ENCODE measurements around the gene RAB40C.
A peak's percentile ranks its signal among the peaks of the same experiment; 100 is the strongest.

The RAB40C gene

DNA sequence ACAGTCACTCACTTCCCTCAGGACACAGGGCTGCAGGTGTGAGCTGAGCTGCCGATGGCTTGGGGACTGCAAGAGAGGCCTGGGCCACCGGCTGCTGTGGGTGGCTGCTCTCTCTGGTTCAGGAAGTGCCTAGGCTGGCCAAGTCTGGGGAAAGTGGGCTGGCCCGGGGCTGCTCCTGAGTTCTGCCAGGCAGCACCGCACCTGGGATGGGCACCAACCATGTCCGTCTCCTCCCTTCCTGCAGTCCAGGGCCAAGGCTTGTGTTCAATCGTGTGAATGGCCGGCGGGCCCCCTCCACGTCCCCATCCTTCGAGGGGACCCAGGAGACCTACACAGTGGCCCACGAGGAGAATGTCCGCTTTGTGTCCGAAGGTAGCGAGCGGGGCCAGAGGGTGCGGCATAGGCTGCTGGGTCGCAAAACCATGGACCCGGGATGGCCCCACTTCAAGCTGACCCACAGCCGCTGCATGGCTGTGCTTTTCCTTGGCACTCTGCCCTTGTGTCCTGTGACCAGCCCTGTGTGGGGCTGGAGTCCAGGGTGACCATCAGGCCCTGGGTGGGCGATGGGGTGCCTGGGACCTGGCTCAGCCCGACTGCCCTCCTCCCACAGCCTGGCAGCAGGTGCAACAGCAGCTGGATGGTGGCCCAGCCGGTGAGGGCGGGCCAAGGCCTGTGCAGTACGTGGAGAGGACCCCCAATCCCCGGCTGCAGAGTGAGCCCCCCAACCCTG lies 57.5 kb downstream of the RAB40C start:
- no peak for DNase-seq (ENCODE audit: low spot score)

DNA sequence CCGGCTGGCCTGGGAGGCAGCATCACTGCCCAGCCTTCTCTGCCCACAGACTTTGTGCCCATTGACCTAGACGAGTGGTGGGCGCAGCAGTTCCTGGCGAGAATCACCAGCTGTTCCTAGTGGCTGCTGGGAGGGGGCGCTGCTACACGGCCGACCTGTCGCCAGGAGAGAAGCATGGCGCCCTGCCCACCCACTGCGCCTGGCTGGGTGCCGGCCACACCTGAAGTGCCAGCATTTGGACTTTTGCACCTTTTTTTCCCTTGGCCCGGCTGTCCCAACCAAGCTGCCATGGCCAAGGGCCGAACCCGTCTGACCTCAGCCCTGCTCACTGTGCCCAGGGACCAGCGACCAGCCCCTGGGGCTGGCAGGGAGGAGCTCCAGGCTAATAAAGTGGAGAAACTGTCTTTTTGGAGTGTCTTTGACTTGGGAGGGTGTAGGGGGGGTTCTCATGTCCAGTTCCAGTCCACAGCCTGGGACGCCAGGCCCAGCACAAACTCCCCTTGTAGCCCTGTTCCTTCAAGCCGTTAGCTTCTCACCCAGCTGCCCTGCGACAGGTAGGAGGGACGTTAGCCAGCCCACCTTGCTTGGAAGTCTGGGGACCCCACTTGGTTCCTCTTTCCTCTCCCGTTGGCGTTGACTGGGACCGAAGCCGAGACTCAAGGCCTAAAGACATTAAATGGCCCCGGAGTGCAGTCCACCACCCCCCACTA lies 58.4 kb downstream of the RAB40C start:
- DNase-seq (ENCODE audit: low spot score): peak; percentile 45

GRCh38 chr16:648781-649589 lies 59.1 kb downstream of the RAB40C start, which contains the start of gene WDR90:
Gene WDR90 (plus strand): TSS chr16:649365. CDS start chr16:649417, 52 bp downstream.
- DNase-seq (ENCODE audit: low spot score): peak; percentile 88

- no peak for DNase-seq (ENCODE audit: low spot score)
Observed at GRCh38 chr16:649631-650030, 59.8 kb downstream of the RAB40C start.

DNA sequence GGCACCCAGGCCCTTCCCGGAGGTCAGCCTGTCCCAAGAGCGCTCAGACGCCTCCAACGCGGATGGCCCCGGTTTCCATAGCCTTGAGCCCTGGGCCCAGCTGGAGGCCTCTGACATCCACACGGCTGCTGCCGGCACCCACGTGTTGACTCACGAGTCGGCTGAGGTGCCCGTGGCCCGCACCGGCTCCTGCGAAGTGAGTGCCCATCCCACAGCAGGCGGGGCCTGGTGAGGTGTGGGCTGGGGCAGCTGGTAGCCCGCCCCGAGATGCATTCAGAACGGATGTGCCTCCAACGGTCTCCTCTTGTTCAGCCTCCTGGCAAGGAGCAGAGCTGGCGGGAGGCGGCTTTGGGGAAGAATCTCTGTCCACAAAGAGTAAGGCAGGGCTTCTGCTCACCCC lies 62.0 kb downstream of the RAB40C start:
- DNase-seq (ENCODE audit: low spot score): no peak

- DNase-seq (ENCODE audit: low spot score): no peak
Observed at GRCh38 chr16:652454-653305, 62.8 kb downstream of the RAB40C start.

- no peak for DNase-seq (ENCODE audit: low spot score)
Observed at GRCh38 chr16:654034-654433, 64.2 kb downstream of the RAB40C start.

- no peak for DNase-seq (ENCODE audit: low spot score)
Observed at GRCh38 chr16:657487-657886, 67.6 kb downstream of the RAB40C start.

DNA sequence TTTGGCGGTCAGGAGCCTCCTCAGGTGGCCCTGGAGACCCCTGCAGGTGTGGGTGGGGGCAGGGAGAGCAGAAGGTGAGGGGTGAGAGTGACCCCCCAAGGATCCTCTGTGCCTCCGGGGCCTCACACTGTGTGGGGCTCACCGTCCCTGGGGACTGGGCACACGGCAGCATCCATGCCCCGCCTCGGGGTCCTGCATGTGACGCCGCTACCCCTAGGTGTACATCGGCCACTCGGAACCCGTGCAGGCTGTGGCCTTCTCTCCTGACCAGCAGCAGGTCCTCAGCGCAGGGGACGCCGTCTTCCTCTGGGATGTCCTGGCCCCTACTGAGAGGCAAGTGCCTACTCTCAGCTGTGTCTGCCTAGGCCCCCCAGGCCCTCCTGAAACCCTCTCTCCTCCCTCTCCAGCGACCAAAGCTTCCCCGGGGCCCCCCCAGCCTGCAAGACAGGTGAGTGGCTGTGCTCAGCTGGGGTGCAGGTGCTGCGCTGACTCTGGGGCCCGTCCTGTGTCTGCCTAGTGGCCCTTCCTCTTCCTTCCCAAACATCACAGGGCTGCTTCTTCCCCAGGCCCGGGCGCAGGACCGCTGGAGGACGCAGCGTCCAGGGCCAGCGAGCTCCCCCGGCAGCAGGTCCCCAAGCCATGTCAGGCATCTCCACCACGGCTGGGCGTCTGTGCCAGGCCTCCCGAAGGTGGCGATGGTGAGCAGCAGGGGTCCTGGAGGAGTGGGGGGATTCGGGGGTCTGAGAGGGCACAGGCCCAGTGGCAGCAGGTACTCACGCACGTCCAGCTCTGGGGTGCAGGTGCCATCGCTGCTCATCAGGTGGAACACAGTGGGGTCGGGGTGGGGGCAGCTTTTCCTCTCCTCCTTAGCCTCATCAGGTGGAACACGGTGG lies 69.1 kb downstream of the RAB40C start:
- no peak for DNase-seq (ENCODE audit: low spot score)

DNA sequence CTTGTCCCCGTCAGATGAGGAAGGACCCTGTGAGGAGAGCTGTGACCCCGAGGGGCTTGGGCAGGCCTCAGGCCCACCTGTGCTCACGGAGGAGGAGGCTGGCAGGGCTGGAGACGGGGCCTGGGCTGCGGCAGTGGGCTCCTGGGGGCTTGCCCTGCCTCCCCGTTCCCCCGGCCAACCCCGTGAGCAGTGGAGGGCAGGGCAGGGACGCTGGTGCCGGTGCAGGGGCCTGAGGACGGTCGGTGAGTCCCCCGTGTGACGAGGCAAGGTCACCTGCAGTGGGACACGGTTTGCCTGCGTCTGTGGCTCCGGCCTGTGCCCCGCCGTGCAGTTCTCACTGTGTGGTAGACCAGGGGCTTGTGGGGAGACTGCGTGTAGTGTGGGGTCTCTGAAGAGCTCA lies 69.8 kb downstream of the RAB40C start:
- no peak for DNase-seq (ENCODE audit: low spot score)

GRCh38 chr16:660132-660458 lies 70.2 kb downstream of the RAB40C start:
- DNase-seq (ENCODE audit: low spot score): no peak

- peak; percentile 79 for DNase-seq (ENCODE audit: low spot score)
Observed at GRCh38 chr16:660459-661183, 70.8 kb downstream of the RAB40C start.

DNA sequence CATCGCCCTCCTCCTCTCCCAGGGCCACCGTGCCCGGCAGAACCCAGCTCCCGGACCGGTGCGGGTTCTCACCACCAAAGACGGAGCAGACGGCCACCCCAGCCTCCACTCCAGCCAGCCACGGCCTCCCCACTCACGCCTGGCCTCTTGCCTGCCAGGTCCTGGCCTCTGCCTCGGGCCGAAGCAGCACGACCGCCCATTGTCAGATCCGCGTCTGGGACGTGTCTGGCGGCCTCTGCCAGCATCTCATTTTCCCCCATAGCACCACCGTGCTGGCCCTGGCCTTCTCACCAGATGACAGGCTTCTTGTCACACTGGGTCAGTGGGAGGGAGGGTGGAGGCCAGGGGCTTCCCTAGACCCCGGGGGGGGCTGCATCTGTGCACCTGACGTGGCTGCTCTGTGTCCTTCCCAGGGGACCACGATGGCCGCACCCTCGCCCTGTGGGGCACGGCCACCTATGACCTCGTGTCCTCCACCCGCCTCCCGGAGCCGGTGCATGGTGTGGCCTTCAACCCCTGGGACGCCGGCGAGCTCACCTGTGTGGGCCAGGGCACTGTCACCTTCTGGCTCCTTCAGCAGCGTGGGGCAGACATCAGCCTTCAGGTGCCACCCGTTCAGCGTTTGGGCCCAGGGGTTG lies 71.4 kb downstream of the RAB40C start:
- DNase-seq (ENCODE audit: low spot score): no peak

GRCh38 chr16:662095-662494 lies 72.2 kb downstream of the RAB40C start:
- no peak for DNase-seq (ENCODE audit: low spot score)

GRCh38 chr16:662597-662996 lies 72.7 kb downstream of the RAB40C start:
- no peak for DNase-seq (ENCODE audit: low spot score)

DNA sequence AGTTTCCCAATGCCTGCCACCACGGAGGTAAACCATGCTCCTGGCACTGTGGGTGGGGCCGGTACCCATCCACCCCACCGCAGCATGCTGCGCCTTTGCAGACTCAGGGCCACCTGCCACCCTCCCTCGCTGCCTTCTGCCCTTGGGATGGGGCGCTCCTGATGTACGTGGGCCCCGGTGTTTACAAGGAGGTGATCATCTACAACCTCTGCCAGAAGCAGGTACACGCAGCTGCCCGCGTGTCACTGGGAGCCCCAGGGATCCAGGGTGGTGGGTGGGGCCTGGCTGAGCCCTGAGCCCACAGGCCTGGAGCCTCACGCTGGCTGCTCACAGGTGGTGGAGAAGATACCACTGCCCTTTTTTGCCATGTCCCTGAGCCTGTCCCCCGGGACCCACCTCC lies 76.7 kb downstream of the RAB40C start:
- no peak for DNase-seq (ENCODE audit: low spot score)

- no peak for DNase-seq (ENCODE audit: low spot score)
Observed at GRCh38 chr16:667113-667779, 77.4 kb downstream of the RAB40C start.

GRCh38 chr16:667780-668518 lies 78.1 kb downstream of the RAB40C start, which contains the start of gene RHOT2:
Gene RHOT2 (plus strand): TSS chr16:668132. CDS start chr16:668200, 68 bp downstream.
- peak; percentile 89 for DNase-seq (ENCODE audit: low spot score)

Data from cerebellar cortex (tissue), 1 donor.